Stimulated activated CD4-positive, alpha-beta T cell treated with anti-CD3 and anti-CD28 coated beads, Interleukin-12 subunit alpha, Interleukin-12 subunit beta, amount 100 ng/mL, for 48 hours (primary cell): ENCODE results near the gene NUTF2.
A peak's percentile ranks its signal among the peaks of the same experiment; 100 is the strongest.
"Not testable (repeated sequence)": the region's sequence is repeated elsewhere in the genome, so short reads cannot be mapped to it uniquely, and the experiment has no call there.

Experiments
- DNase-seq, 3 donors: peaks; one replicate each; pipeline ENCODE4 v3.0.0-alpha.2; 2020; ENCODE audit warnings: low read depth in 2 of 3, low spot score in 1 of 3

The NUTF2 gene

GRCh38 chr16:67883146-67883871 lies 36.6 kb downstream of the NUTF2 start:
- DNase-seq = no peak

- peak; percentile 44 to 67 (median 53) for DNase-seq
Observed at GRCh38 chr16:67883872-67884261, 37.1 kb downstream of the NUTF2 start.

GRCh38 chr16:67884684-67885083 lies 38.0 kb downstream of the NUTF2 start, which contains the start of gene NRN1L:
Gene NRN1L (plus strand): TSS chr16:67884885. CDS start chr16:67884904, 19 bp downstream.
- DNase-seq = no peak

- DNase-seq = no peak
Observed at GRCh38 chr16:67885545-67885944, 38.8 kb downstream of the NUTF2 start.

- no peak for DNase-seq
Observed at GRCh38 chr16:67885976-67886375, 39.2 kb downstream of the NUTF2 start.

GRCh38 chr16:67886387-67886786 lies 39.7 kb downstream of the NUTF2 start:
- DNase-seq = no peak

GRCh38 chr16:67888331-67888730 lies 41.6 kb downstream of the NUTF2 start:
- no peak for DNase-seq

- DNase-seq = no peak
Observed at GRCh38 chr16:67892375-67892774, 45.6 kb downstream of the NUTF2 start.

- peak; percentile 89 to 95 (median 92) for DNase-seq
Observed at GRCh38 chr16:67892899-67893742, 46.4 kb downstream of the NUTF2 start, which contains the start of gene PSKH1. Gene PSKH1 (plus strand): TSS chr16:67893254. CDS start chr16:67908750, 15,496 bp downstream.

GRCh38 chr16:67893743-67894399 lies 47.1 kb downstream of the NUTF2 start:
- DNase-seq = no peak

GRCh38 chr16:67897231-67897630 lies 50.5 kb downstream of the NUTF2 start:
- no peak for DNase-seq

GRCh38 chr16:67901734-67902133 lies 55.0 kb downstream of the NUTF2 start:
- DNase-seq = no peak

- DNase-seq = no peak
Observed at GRCh38 chr16:67902831-67903230, 56.1 kb downstream of the NUTF2 start.

- DNase-seq = no peak
Observed at GRCh38 chr16:67907397-67908180, 60.9 kb downstream of the NUTF2 start.

GRCh38 chr16:67909056-67909742 lies 62.5 kb downstream of the NUTF2 start:
- no peak for DNase-seq

GRCh38 chr16:67910158-67910557 lies 63.4 kb downstream of the NUTF2 start:
- no peak for DNase-seq

GRCh38 chr16:67914758-67915495 lies 68.2 kb downstream of the NUTF2 start:
- DNase-seq = no peak

GRCh38 chr16:67915496-67915769 lies 68.7 kb downstream of the NUTF2 start:
- DNase-seq = not testable (repeated sequence)

GRCh38 chr16:67915831-67916723 lies 69.3 kb downstream of the NUTF2 start:
- no peak for DNase-seq
